Ovary (tissue), 1 donor: ENCODE data around the gene CDC42BPB.

Source experiments
- EP300 ChIP-seq: sonication (generic); formaldehyde crosslinking; IDR thresholded peaks from one replicate; pipeline ENCODE4 v1.6.1; 2017; ENCODE audit warnings: antibody characterized with exemption
- POLR2A ChIP-seq: fragments of 450-650 bp; IDR thresholded peaks from one replicate; pipeline ENCODE4 v1.6.1; 2017; ENCODE audit warnings: antibody characterized with exemption, mild to moderate bottlenecking, moderate library complexity

DNA sequence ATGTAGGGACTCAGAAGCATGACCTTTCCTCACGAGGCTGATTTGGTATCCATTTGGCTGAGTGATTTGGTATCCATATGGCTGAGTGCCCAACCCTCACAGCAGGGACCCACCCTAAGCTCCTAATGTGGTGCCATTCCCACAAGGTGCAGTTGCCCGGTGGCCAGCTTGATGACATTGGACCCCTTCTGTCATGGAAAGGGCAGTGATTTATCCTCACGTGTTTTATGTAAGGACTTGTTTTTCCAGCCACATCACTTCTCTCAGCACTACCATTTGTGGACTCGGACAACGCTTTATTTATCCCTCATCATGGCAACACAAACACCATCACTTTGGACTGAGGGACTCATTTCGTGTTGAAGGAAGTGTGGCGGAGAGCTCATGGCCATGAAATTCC lies 8.5 kb upstream of the CDC42BPB start:
- TF ChIP-seq EP300, result no peak
- TF ChIP-seq POLR2A, result no peak
